AG04450 (cell line): Measurements from ENCODE around the gene NDUFB2. TPM values are rescaled to one million over a fixed set of nuclear protein-coding genes. Genes with fewer than 3 reads are reported as not detected.

Experiments
- CTCF ChIA-PET: fragments of 300-600, 350-600 bp; formaldehyde crosslinking; extraction: SDS; loops from one replicate; lab custom pipeline; 2022; ENCODE audit warnings: antibody characterized with exemption, inconsistent platforms; lab: Charles Lee
- POLR2A ChIA-PET: fragments of 350-600 bp; formaldehyde crosslinking; extraction: SDS; loops from one replicate; lab custom pipeline; 2021; ENCODE audit warnings: antibody characterized with exemption, inconsistent platforms; lab: Yijun Ruan, JAX
- DNase-seq: peaks from one replicate; pipeline ENCODE4 v3.0.0-alpha.2; 2011; ENCODE audit warnings: low read depth, low spot score
- H3K27ac ChIP-seq: one replicate; pipeline ENCODE4 v1.5.1; 2012; ENCODE audit warnings: low read depth, low read length, control low read depth
- H3K27me3 ChIP-seq: one replicate; pipeline ENCODE4 v1.6.0; 2012; ENCODE audit warnings: low read length; ENCODE audit not compliant: control insufficient read depth, insufficient read depth
- H3K4me3 ChIP-seq: 2 replicates; pipeline ENCODE4 v1.5.1; 2011; ENCODE audit warnings: mild to moderate bottlenecking, low read depth, low read length, control low read depth
- H3K9me3 ChIP-seq: 2 replicates; pipeline ENCODE4 v1.5.1; 2012; ENCODE audit warnings: low read length; ENCODE audit not compliant: control insufficient read depth, insufficient read depth
- CTCF ChIP-seq: IDR thresholded peaks from 2 replicates; pipeline ENCODE4 v1.5.1; 2011; ENCODE audit warnings: low read depth, low read length, control low read depth, inconsistent platforms
- polyA plus RNA-seq: library from polyadenylated mRNA; depleted of rRNA; stranded (reverse); fragments of >200 nt; gene quantifications from 2 replicates; pipeline ENCODE4 v1.2.3, GENCODE V29; 2011

The NDUFB2 gene
- polyA plus RNA-seq, 1 experiment = 218 TPM

GRCh38 chr7:140681766-140682165 lies 14.7 kb upstream of the NDUFB2 start:
- Histone ChIP-seq H3K9me3 (no peaks in the 10 kb centered on the region), H3K4me3 (no peak overlapping the region), H3K27me3 (no peaks in the 10 kb centered on the region), H3K27ac (no peak overlapping the region)
- ChIA-PET POLR2A (no interaction called here), CTCF (interaction anchor here (0.7 kb wide), 1 partner anchor 43 kb away, joined by 3 read pairs; no protein-coding TSS in a partner anchor)
- no peak for DNase-seq
- no peak for TF ChIP-seq CTCF

DNA sequence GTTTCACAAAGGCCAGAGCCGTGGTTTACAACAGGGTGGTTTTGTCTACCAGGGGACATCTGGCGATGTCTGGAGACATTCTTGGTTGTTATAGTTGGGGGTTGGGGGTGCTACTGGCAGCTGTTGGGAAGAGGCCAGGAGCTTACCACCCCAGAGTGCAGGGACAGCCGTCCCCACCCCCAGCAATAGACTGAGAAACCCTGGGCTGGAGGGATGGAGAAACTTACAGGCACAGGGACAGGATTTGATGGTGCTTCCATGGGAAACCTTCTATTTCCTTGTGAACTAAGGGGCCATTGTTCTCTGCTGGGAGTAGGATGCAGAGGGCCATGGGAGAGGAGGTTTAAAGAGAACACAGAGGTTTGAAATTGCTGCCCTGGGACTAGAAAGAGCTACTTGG lies 12.9 kb upstream of the NDUFB2 start:
- no peak overlapping the region for H3K4me3 ChIP-seq
- no peak for DNase-seq
- no peak overlapping the region for H3K27ac ChIP-seq
- POLR2A ChIA-PET = no interaction called here
- H3K9me3 ChIP-seq = no peaks in the 10 kb centered on the region
- TF ChIP-seq CTCF = no peak
- CTCF ChIA-PET = interaction anchor here (0.6 kb wide), 1 partner anchor 19 kb away, joined by 3 read pairs; no protein-coding TSS in a partner anchor
- no peaks in the 10 kb centered on the region for H3K27me3 ChIP-seq

GRCh38 chr7:140684066-140684950 lies 12.2 kb upstream of the NDUFB2 start:
- ChIA-PET POLR2A (no interaction called here), CTCF (interaction anchor here (0.6 to 1.4 kb wide), 2 partner anchors 10 to 19 kb away, joined by 3 to 8 read pairs; no protein-coding TSS in a partner anchor)
- DNase-seq = no peak
- TF ChIP-seq CTCF = no peak
- Histone ChIP-seq H3K27ac (no peak overlapping the region), H3K4me3 (no peak overlapping the region), H3K27me3 (no peaks in the 10 kb centered on the region), H3K9me3 (no peaks in the 10 kb centered on the region)

GRCh38 chr7:140685407-140686087 lies 11.0 kb upstream of the NDUFB2 start:
- H3K27me3 ChIP-seq = no peaks in the 10 kb centered on the region
- no peak overlapping the region for H3K4me3 ChIP-seq
- ChIA-PET CTCF (interaction anchor here (1.0 to 2.0 kb wide), 3 partner anchors 11 to 12 kb away, joined by 3 to 9 read pairs (median 8); no protein-coding TSS in a partner anchor), POLR2A (interaction anchor here (0.8 kb wide), 1 partner anchor 12 kb away, joined by 3 read pairs; the partner anchor contains the start of gene ADCK2)
- no peak for TF ChIP-seq CTCF
- H3K27ac ChIP-seq = no peak overlapping the region
- H3K9me3 ChIP-seq = no peaks in the 10 kb centered on the region
- no peak for DNase-seq
